IPS-NIHi11 (cell line): ENCODE results near the gene C2orf81.
A peak's percentile ranks its signal among the peaks of the same experiment; 100 is the strongest.

Experiments
- DNase-seq: peaks from one replicate; pipeline ENCODE4 v3.0.0; 2012; ENCODE audit warnings: mixed read lengths, low spot score

The C2orf81 gene

DNA sequence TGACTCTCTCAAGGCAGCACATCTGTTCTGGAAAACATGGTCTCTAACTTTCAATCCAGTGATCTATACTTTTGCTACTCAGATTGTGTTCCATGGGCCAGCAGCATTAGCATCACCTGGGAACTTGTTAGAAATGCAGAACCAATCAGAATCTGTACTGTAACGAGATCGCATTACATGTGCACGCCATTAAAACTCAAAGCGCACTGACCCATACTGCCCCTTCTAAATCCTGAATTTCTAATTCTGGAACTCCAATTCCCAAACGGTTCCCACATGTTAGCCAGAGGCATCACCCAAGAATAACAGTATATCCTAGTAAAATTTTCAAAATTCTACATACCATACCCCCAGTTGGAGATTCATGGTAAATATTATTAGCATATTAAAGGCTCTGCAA, 30.8 kb downstream of the C2orf81 start:
- DNase-seq = no peak

DNA sequence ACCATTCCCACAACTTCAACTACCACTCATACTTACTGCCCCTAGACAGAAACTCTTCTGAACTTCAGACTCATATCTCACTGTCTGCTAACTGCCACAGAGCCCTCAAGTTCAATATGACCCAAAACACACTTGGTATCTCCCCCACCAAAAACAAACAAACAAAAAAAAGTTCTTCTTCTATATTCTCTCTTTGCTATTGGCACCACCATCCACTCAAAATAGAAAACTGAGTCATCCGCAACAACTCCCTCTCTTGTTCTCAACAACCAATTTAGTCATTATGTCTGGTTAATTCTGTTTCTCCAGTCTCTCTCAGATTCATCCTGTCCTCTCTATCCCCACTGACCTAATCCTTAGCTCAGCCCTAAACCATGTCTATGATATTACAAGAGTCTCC, 34.1 kb downstream of the C2orf81 start:
- no peak for DNase-seq

DNA sequence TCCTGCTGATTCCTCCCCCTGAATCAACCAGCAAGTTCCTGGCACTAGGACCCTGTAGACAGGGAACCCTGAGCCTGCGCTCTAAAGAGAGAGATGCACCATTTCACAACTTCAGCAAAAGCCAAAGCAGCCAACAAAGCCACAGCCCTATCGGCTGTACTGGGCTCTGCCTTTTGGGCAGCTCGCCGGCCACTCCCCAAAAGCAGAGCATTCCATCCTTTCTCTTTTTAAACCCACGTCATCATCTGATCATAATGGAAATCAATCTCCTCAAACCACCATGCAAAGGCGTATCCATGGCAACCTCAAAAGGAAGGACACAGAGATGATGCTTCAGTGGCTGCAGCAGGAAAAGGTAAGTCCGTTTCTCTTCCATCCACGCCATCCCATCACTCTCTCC, 36.0 kb downstream of the C2orf81 start:
- no peak for DNase-seq

DNA sequence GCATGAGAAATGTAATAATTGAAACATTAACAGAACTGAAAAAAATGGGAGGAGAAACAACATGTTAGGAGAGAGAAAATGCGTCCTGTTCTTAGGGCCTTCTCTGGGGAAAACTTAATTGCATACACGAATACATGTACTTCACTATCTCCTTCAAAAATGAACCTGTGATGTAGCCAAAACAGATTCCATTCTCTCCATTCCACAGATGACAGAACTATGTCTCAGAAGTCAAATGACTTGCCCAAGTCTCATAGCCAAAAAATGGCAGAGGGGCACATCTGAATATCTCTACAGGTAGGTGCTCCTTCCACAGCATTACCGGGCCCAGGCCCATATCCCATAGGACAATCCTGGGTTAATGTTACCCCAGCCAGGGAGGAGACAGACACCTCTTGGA, 37.4 kb downstream of the C2orf81 start:
- no peak for DNase-seq

DNA sequence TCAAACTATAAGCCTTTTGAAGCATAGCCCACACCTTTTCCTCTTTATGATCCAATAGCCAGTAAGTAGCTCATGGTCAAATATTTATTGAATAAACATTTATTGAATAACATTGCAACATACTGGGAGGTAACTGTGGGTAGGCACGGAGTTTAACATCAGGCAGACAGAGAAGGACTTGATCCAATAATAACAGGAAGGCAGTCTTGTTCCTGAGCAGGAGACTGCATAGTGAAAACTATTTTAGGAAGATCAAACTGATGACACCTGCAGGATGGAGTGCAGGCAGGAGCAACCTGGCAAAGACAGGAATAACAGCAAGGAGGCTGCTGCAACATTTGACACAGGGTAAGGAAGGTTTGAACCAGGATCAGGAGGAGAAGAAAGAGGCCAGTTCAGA, 38.2 kb downstream of the C2orf81 start:
- DNase-seq = no peak

DNA sequence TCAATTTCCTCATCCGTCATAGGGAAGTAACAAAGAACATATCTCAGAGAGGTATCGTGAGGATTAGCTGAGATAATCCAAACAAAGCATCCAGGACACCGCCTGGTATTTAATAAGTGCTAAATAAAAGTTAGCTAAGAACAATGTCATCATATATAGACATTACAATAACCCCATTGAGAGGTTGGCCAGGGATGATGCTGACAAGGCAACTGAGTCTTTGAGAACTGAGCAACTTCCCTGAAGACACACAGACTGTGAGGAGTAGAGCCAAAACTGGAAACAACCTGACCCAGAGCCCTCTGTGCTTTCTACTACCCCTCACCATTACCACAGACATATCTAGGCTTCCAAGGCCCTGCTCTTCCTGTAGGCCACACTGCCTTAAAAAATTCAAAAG, 39.7 kb downstream of the C2orf81 start:
- no peak for DNase-seq

DNA sequence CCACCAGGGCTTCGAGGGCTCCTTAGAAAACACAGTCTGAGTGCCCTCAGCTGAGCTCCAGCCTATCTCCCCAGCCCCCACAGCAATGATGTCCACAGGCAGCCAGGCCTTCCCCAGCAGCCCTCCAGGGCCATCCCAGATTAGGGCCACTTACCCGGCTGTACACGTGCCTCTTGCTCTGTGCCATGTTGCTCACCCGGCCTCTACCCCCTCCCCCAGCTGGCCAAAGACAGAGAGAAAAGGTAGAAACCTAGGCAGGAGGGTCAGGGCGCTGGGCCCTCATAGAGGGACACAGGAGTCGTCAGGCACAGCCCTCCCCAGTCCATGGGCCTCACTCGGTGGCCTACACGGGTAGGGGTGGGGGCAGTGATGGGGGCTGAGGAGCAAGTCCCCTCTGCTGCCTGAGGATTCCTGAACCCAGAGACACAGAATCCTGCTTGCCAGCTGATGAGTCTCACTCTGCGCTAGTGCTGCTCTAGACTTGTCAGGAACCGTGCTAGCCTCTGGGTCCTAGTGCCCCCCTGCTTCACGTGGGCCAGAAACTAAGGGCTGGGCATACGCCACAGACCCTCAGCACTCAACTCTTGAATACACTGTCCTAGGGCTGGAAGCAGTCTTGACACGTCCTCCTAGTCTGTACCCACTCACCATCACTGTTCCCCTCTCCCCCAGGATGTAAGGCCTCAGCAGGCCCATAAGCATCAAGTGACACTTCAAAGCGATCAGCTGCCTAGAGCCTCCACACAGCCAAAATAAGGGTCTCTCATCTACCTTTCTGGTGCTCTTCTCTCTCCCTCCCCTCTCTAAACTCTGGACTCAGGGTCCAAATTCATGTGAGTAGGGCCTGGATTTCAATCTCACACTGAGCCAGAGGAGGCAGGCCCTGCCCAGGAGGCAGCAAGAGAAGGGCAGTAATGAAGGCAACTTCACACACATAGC, 41.3 kb downstream of the C2orf81 start, which contains the start of gene DCTN1:
DCTN1 (minus strand) TSS at position 461 of the 939 bp plus-strand sequence; CDS start at position 187, 274 bp downstream.
- peak; percentile 72 for DNase-seq

DNA sequence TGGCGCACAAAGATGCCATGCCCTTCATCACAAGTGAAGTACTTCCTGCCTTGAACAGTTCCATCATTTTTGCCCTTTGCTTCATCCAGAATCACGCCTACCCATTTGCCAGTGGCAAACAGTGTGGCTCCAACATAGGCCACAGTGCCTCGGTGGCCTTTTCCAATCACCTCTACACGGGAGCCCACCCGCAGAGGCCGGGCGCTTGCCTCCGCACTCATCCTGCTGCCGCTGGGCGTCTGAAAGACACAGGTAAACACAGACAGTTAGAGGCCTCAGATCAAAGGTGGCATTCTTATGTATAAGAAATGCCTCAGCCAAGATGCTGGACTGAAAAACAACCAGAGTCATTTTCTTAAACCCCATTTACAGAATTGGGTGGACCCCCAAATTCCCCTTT, 43.4 kb downstream of the C2orf81 start:
- DNase-seq = no peak

DNA sequence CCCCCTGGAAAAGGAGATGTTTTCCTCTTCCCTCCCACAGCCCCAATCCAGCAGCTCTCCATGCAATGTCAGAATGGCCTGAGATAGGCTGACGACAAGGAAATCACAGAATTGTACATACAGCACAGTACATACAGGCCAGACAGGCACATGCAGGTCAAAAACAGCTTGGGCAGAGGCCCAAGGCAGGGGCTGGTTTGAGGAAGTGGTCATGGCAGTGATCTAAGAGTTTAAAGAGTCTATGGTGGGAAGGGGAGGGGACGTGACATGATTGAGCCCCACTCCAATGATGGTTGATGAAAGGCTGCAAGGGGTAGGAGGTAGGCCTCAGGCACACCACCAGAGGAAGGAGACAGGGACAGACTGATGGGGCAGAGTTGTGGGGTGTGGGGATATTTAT, 45.6 kb downstream of the C2orf81 start:
- no peak for DNase-seq

DNA sequence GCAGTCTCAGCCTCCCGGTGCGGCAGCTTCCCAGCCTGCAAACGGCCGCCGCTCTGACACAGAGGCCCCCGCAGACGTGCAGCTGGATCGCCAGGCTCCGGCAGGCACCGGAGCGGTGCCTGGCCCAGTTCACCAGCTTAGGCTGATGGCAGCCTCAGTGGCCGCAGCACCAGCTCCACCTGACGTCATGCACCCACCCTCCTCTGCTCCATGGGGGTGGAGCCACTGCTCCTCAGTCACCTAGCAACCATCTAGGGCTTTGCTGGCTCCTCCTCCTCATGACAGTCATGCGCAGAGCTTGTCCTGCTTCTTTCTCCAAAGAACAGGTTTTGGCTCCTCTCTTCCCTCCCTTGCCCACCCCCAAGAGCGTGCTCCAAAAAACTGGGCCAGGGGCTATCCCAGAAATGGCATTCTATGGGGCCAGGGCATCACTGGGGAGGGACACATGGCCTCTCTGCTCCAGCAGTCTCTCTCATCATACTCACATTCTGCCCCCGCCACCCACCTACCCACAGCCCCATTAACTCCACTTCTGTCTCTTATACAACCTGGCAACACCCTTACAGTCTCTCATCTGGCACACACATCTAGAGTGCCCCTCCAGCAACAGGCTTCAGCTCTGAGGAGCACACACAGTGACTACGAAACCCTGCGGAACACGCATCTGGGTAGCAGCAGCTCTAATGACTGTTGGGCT, 46.8 kb downstream of the C2orf81 start:
- peak; percentile 97 for DNase-seq

DNA sequence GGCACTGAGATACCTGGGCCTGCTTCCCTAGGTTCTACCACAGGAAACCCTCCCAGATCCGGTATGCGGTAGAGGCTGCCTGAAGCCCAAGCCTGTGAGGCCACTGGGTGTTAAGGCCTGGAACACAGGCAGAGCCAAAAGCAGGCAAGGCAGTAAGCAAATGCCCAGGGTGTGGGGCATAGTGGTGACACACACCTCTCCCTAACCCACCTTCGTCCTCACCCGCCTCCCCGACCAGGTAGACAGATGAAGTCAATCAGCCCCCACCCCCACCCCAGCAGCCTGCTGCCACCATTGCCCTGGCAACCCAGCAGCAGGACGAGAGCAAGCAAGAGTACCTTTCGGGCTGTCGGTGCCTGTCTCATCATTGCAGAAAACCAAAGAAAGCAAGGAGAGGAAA, 47.4 kb downstream of the C2orf81 start:
- DNase-seq = no peak

DNA sequence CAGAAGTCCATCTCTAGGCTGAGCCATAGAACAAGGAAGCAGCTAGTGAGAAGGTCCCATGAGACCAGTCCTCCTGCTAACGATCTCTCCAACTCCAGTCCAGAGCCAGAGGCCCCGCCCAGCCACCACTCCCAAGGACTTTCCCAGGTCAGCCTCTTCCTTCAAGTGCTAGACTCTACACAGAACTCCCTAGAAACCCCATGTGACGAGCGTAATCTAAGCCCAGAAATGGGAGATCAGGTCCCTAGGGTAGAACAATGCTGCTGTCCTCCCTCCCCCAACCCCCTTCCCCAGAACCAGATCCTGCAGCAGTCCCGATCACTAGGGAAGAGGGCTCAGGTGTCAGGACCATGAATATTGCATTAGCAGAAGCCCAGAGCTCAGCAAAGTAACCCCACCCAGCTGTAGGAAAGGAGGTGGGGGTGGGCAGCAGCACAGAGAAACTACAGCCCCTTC, 48.2 kb downstream of the C2orf81 start:
- DNase-seq = peak; percentile 49

DNA sequence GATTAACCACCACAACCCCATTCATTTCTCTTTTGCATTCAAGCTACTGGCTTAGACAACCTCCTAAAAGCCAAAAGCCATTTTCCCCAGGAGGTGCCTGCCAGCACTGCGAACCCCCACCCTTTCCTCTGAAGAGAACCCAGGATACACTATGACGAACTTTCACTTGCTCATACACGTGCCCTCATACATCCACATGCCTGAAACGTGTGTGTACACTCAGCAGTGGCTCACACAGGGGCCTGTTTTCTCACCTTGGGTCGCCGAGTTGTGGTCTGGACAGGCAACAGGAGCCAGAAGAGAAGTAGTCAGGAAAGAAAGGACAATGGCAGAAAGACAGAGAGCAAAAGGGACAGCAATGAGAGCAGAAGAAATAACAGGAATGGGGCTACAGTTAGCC, 48.7 kb downstream of the C2orf81 start:
- no peak for DNase-seq

DNA sequence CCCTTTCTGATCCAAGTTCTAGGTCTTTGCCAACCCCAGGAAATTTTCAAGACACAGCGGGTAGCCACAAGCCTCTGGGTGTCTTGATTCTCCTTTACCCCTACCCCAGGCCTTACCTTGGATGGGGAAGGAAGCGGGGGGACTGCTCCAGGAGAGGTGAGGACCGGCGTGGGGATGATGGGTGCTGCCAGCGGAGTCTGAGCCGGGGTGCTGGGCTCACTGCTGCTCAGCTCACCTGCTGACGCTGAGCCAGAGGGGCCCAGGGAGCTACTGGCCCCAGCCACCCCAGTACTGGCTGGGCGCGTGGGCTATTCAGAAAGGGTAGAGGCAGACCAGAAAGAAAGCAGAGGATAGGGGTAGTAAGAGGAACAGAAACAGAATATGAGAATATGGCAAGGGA, 50.0 kb downstream of the C2orf81 start:
- DNase-seq = no peak

DNA sequence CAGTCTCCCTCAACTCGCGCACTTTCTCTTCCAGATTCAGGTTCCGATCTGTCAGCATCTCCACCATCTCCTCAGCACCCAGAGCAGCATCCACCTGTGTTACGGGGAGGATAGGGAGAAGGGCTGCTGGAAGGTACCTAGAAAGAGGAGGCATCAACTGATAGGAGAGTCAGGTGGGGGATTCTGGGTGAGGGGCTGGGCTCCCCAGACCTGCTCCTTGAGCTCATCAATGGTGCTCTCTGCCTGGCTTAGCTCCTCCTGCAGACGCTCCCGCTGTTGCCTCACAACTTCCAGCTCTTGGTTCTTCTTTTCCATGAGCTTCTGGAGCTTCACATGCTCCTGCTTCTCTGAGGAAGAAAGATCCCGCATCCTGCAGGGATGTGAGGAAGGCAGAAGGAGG, 51.4 kb downstream of the C2orf81 start:
- no peak for DNase-seq

DNA sequence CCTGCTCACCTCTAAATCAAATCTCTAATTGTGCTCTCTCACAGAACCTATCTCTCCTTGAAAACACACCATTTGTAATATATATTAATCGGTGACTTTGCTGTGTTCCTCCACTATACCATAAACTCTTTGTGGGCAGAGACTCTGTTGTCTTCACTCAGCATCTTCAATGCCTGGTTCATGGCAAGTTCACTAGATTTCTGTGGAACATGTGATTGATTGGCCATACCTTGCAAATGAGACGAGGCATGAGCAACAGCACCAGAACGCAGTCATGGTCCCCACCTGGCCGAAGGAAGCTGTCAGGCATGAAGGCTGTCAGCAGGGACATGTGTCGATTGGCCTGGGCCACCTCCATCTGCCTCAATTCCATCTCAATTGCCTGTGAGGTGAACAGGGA, 52.9 kb downstream of the C2orf81 start:
- no peak for DNase-seq

DNA sequence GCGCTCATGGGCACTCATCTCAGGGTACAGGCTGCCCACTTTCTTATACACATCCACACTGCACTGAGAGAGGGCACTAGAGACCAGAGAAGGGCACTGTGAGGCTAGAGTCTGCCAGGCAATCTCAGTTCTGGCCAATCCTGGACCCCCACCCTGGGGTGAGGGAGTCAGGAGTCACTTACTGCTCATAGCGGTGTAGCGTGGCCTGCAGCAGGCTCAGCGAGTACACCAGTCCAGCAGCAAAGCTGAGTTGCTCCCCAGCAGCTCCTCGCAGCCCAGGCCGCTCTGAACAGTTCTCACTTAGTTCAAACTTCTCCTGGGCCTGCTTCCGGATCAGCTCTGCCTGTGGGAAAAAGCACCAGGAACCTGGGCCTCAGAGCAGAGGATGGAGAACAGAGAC, 53.6 kb downstream of the C2orf81 start:
- DNase-seq = no peak

DNA sequence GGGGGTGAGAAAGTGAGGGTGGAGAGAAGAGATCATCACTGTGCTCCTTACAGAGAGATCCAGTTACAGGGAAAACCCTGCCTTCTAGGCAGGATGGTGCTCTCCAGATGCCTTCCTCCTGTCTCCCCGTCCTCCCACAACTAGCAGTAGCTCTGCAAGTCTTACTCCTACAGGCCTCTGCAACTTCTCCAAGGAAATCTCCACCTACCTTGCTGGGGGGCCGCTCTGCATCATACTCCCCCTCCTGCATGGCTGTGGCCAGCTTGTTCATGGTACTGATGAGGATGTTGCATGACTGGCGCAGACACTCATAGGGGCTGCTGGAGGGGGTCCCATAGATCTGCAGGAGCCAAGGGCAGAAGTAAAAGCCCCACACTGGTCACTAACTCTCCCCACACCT, 55.4 kb downstream of the C2orf81 start:
- DNase-seq = no peak

DNA sequence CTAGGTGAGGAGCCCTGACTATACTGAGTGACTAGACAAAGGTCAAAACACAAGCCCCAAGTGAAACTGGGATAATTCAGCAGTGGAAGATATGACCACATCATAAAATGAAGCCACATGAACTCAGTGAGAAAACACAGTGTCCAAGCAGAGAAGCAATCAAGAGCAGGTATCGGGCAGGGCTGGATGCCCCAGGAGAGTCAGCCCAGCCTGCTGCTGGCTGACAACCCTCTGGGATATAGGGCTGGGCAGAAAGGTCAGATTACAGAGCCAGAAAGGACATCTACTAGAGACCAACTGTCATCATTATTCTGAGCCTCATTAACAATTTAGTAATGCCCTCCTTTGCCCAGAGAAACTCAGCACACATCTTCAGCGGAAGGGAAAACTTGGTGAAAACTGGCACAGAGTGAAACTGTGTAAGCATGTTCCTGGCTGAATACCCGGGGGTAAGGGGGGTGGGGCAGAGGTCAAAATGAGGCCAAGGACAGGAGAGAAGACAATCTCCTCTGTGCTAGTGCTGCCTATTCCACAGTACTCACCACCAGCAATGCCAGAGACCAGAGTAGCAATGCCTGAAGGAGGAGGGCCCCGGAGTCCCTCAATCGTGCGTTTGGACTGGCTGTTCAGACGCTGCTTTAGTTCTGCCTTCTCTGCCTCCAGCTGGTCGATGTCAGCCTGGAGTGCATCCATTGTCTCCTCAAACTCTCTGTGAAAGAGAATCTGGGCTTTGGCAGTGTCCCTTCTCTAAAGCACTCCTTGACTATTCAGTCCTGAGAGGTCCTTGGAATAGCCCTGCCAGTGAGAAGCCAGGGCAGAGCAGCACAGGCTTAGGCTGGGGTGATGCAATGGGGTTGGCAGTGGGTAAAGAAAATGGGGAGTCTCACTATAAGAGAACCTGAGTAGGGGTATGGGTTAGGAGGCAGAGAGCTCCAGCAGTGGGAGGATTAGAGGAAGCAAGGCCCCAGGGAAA, 56.6 kb downstream of the C2orf81 start:
- DNase-seq = no peak
